Neural crest cell (in vitro differentiated cells): ENCODE results near the gene DPEP2. TPM values are rescaled to one million over a fixed set of nuclear protein-coding genes. Genes with fewer than 3 reads are reported as not detected.
A peak's percentile ranks its signal among the peaks of the same experiment; 100 is the strongest.

ENCODE experiments used
- DNase-seq: peaks from one replicate; pipeline ENCODE4 v3.0.0; 2021; ENCODE audit warnings: low read depth, mixed read lengths, low spot score
- H3K27ac Mint-ChIP-seq: one replicate; pipeline ENCODE4 v1.8.0; 2021; ENCODE audit warnings: mild to moderate bottlenecking, mixed read lengths; ENCODE audit not compliant: unreplicated experiment
- H3K27me3 Mint-ChIP-seq: 2 replicates; pipeline ENCODE4 v1.8.0; 2021; ENCODE audit warnings: low read depth, mild to moderate bottlenecking, mixed read lengths
- H3K36me3 Mint-ChIP-seq: 2 replicates; pipeline ENCODE4 v1.8.0; 2021; ENCODE audit warnings: low read depth, mild to moderate bottlenecking, mixed read lengths
- H3K4me1 Mint-ChIP-seq: 2 replicates; pipeline ENCODE4 v1.8.0; 2021; ENCODE audit warnings: mixed read lengths
- H3K4me3 Mint-ChIP-seq: one replicate; pipeline ENCODE4 v1.8.0; 2021; ENCODE audit warnings: mild to moderate bottlenecking, mixed read lengths
- H3K9me3 Mint-ChIP-seq: 2 replicates; pipeline ENCODE4 v1.8.0; 2021; ENCODE audit warnings: mixed read lengths
- CTCF ChIP-seq: fragments of 200-600 bp; sonication (generic); conservative IDR thresholded peaks from 2 replicates; pipeline ENCODE4 v1.5.0; 2021; ENCODE audit warnings: antibody characterized with exemption, mild to moderate bottlenecking
- total RNA-seq: library from RNA; stranded (reverse); gene quantifications from 2 replicates; pipeline ENCODE4 v1.2.1, GENCODE V29; 2021

Gene DPEP2
- total RNA-seq, 1 donor from 2014 or later = not detected

- H3K36me3 Mint-ChIP-seq = peaks cover 6% of the 10 kb centered on the region
- peaks cover 21% of the 10 kb centered on the region for H3K4me1 Mint-ChIP-seq
- H3K27me3 Mint-ChIP-seq = no peaks in the 10 kb centered on the region
- no peak for TF ChIP-seq CTCF
- DNase-seq = no peak
- H3K27ac Mint-ChIP-seq = peak overlapping the region; percentile 43
- no peak overlapping the region for H3K4me3 Mint-ChIP-seq
- H3K9me3 Mint-ChIP-seq = no peaks in the 10 kb centered on the region
These were observed 37.7 kb downstream of the DPEP2 start for GRCh38 chr16:67961551-67961957.

- no peaks in the 10 kb centered on the region for H3K9me3 Mint-ChIP-seq
- H3K36me3 Mint-ChIP-seq = peaks cover 6% of the 10 kb centered on the region
- no peaks in the 10 kb centered on the region for H3K27me3 Mint-ChIP-seq
- no peak overlapping the region for H3K4me3 Mint-ChIP-seq
- DNase-seq = no peak
- no peak overlapping the region for H3K27ac Mint-ChIP-seq
- no peak for TF ChIP-seq CTCF
- H3K4me1 Mint-ChIP-seq = peaks cover 9% of the 10 kb centered on the region
These were observed 39.6 kb downstream of the DPEP2 start for GRCh38 chr16:67959536-67960329.

GRCh38 chr16:67957622-67958021 is 41.7 kb downstream of the DPEP2 start:
- H3K27me3 Mint-ChIP-seq = no peaks in the 10 kb centered on the region
- no peak overlapping the region for H3K4me3 Mint-ChIP-seq
- TF ChIP-seq CTCF = no peak
- no peak overlapping the region for H3K27ac Mint-ChIP-seq
- DNase-seq = no peak
- peaks cover 5% of the 10 kb centered on the region for H3K4me1 Mint-ChIP-seq
- no peaks in the 10 kb centered on the region for H3K9me3 Mint-ChIP-seq
- peaks cover 6% of the 10 kb centered on the region for H3K36me3 Mint-ChIP-seq

GRCh38 chr16:67954421-67955196 is 44.7 kb downstream of the DPEP2 start:
- DNase-seq = no peak

More at GRCh38 chr16:67954421-67955196, 44.7 kb downstream of the DPEP2 start:
- H3K4me1 Mint-ChIP-seq = peaks cover under 1% of the 10 kb centered on the region
- H3K36me3 Mint-ChIP-seq = peaks cover 6% of the 10 kb centered on the region
- TF ChIP-seq CTCF = no peak
- H3K9me3 Mint-ChIP-seq = no peaks in the 10 kb centered on the region
- no peak overlapping the region for H3K4me3 Mint-ChIP-seq
- H3K27ac Mint-ChIP-seq = no peak overlapping the region
- no peaks in the 10 kb centered on the region for H3K27me3 Mint-ChIP-seq
